Activated T-helper 1 cell treated with anti-CD3 and anti-CD28 coated beads, Interleukin-12 subunit alpha, Interleukin-12 subunit beta, Interleukin-2, Interleukin-4 antibody, amounts not matched to agents 30 ng/mL and 10 ng/mL and 1 ng/mL, durations not matched to agents 14 hours and 24 hours and 36 hours (primary cell): ENCODE data around the gene ATG7. TPM values are rescaled to one million over a fixed set of nuclear protein-coding genes. Genes with fewer than 3 reads are reported as not detected.
"Not testable (repeated sequence)": the region's sequence is repeated elsewhere in the genome, so short reads cannot be mapped to it uniquely, and the experiment has no call there.

Experiments used
- DNase-seq: peaks from one replicate; pipeline ENCODE4 v3.0.0; 2021; ENCODE audit warnings: low spot score
- H3K27ac Mint-ChIP-seq: one replicate; pipeline ENCODE4 v1.8.0; 2021; ENCODE audit warnings: mild to moderate bottlenecking, mixed read lengths
- H3K27me3 Mint-ChIP-seq: one replicate; pipeline ENCODE4 v1.8.0; 2022; ENCODE audit warnings: mild to moderate bottlenecking, moderate library complexity, mixed read lengths; ENCODE audit not compliant: insufficient read depth
- H3K36me3 Mint-ChIP-seq: one replicate; pipeline ENCODE4 v1.8.0; 2021; ENCODE audit warnings: low read depth, mixed read lengths
- H3K4me1 Mint-ChIP-seq: one replicate; pipeline ENCODE4 v1.8.0; 2021; ENCODE audit warnings: low read depth, mixed read lengths
- H3K4me3 Mint-ChIP-seq: one replicate; pipeline ENCODE4 v1.8.0; 2021; ENCODE audit warnings: mild to moderate bottlenecking, moderate library complexity, mixed read lengths
- H3K9me3 Mint-ChIP-seq: one replicate; pipeline ENCODE4 v1.8.0; 2021; ENCODE audit warnings: mixed read lengths
- intact Hi-C: fragments of 100-400 bp; cut with micrococcal nuclease; formaldehyde crosslinking; loops from one replicate; pipeline ENCODE4 v1.15.1; 2024
- total RNA-seq: library from RNA; stranded (reverse); gene quantifications from 2 replicates; pipeline ENCODE4 v1.2.3, GENCODE V29; 2022

The ATG7 gene
- total RNA-seq, 1 donor from 2014 or later: 38.6 TPM

DNA sequence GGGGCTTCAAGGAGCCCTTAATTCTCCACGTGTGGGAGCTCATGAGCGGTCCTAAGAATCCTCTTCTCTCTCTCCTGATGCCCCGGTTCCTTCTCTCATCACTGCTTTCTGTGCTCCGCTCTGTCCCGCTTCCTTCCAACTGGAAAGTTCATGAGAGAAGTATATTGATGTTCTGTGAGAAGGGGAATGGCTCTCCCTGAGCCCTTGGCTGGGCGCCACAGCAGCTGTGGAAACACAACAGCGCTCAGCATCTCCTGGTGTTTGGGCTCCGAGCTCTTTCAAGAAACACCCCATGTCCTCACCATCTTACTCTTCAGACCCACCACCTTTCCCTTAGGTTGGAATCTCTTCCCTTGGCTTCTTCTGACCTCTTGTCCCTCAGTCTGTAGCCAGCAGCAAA, 209.8 kb downstream of the ATG7 start:
- Mint-ChIP-seq H3K9me3 (no peaks in the 10 kb centered on the region), H3K4me3 (no peak overlapping the region), H3K27me3 (no peaks in the 10 kb centered on the region), H3K27ac (no peak overlapping the region), H3K4me1 (no peaks in the 10 kb centered on the region), H3K36me3 (no peaks in the 10 kb centered on the region)
- intact Hi-C loops: no loop called here
- no peak for DNase-seq

DNA sequence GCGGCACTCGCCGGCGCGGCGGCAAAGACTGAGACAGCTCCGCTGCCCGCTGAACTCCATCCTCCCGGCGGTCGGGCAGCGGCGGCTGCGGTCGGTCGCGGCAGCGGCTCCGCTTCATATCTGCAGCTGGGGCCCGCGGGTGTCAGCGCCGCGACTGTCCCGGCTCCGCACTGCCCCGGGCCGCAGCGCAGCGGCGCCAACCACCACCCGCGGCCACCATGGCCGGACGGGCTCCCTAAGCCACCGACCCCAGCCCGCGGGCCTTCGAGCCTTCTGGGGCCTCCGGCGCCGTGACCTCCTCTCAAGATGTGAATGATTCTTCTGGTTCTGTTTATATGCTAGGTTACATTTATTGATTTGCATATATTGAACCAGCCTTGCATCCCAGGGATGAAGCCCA, 216.2 kb downstream of the ATG7 start:
- H3K27ac Mint-ChIP-seq, H3K4me1 Mint-ChIP-seq, H3K9me3 Mint-ChIP-seq, H3K36me3 Mint-ChIP-seq, DNase-seq, H3K27me3 Mint-ChIP-seq, H3K4me3 Mint-ChIP-seq, intact Hi-C loops: not testable (repeated sequence)

DNA sequence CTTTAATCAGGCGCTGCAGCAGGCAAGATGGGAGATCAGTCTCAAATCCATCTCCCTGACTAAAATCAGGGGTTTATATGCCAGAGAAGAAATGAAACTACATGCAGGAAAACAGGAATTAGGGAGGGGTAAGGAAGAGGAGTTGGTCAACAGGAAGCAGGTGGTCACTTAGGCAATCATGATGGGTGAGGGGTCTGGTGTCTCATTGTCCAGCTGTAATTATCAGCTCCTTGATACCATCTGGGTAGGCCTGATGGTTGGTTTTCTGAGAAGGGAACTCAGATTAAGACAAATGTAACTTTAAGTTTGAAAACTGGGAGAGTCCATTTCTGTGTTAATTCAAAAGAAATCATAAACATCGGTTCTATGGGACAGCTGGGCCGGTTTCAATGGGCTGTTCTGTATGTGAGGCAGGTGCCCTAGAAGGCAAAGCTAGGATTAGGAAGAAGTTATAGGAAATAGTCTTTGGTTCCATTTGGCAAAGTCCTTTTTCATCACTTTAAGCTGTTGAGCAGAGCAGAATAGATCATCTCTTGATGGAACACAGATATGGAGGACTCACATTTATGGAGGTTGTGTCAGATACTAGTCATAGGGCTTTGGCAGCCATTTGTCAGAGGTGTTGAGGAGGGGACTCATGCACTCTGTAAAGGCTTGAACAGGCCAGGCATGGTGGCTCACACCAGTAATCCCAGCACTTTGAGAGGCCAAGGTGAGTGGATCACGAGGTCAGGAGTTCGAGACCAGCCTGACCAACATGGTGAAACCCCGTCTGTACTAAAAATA, 222.1 kb downstream of the ATG7 start:
- Mint-ChIP-seq H3K4me1 (peaks cover 9% of the 10 kb centered on the region), H3K36me3 (peaks cover 11% of the 10 kb centered on the region), H3K9me3 (peaks cover 12% of the 10 kb centered on the region), H3K27ac (peak overlapping the region; percentile 45), H3K27me3 (no peaks in the 10 kb centered on the region), H3K4me3 (no peak overlapping the region)
- intact Hi-C loops: no loop called here
- no peak for DNase-seq

DNA sequence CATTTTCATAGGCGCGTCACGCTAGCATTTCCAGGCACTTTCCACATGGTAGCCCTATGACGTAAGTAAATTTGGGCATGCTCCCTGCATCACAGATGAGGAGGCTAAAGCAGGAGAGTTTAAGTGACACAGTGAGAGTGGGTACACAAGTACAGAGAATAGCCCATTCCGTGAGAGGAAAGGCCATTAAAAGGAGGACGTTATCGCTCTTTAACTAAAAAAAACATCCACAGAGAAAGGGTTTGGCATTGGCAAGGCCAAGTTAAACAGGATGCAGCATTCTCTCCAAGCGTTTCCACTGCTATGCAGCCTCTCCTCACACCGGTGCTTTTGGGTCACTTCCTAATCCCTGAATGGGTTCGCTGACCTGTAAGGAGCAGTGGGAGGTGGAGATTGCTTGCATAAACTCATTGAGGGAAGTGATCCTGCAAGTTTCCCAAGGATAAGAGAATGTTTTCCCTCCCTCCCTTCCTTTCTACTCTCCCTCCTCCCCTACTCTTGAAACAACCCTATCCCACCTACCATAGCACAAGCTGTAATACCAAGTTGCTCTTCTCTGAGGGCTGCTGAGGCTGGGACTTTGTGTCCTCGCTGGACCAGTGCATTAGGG, 223.9 kb downstream of the ATG7 start:
- peaks cover 9% of the 10 kb centered on the region for H3K36me3 Mint-ChIP-seq
- H3K4me3 Mint-ChIP-seq: no peak overlapping the region
- H3K27me3 Mint-ChIP-seq: no peaks in the 10 kb centered on the region
- peaks cover 12% of the 10 kb centered on the region for H3K9me3 Mint-ChIP-seq
- no peak overlapping the region for H3K27ac Mint-ChIP-seq
- no peak for DNase-seq
- H3K4me1 Mint-ChIP-seq: peaks cover 9% of the 10 kb centered on the region
- intact Hi-C loops: no loop called here

GRCh38 chr3:11498177-11498576, 226.0 kb downstream of the ATG7 start:
- Mint-ChIP-seq H3K27ac (no peak overlapping the region), H3K9me3 (peaks cover 8% of the 10 kb centered on the region), H3K36me3 (peaks cover 5% of the 10 kb centered on the region), H3K4me3 (no peak overlapping the region), H3K27me3 (no peaks in the 10 kb centered on the region), H3K4me1 (peaks cover 9% of the 10 kb centered on the region)
- DNase-seq: no peak
- intact Hi-C loops: no loop called here

GRCh38 chr3:11498646-11499045, 226.4 kb downstream of the ATG7 start:
- no peak for DNase-seq
- peaks cover 4% of the 10 kb centered on the region for H3K36me3 Mint-ChIP-seq
- H3K4me1 Mint-ChIP-seq: peaks cover 4% of the 10 kb centered on the region
- H3K27me3 Mint-ChIP-seq: no peaks in the 10 kb centered on the region
- H3K9me3 Mint-ChIP-seq: peaks cover 5% of the 10 kb centered on the region
- H3K27ac Mint-ChIP-seq: no peak overlapping the region
- H3K4me3 Mint-ChIP-seq: no peak overlapping the region
- intact Hi-C loops: no loop called here

GRCh38 chr3:11499144-11499543, 226.9 kb downstream of the ATG7 start:
- H3K4me1 Mint-ChIP-seq: no peaks in the 10 kb centered on the region
- H3K9me3 Mint-ChIP-seq: peaks cover under 1% of the 10 kb centered on the region
- no peak overlapping the region for H3K27ac Mint-ChIP-seq
- H3K36me3 Mint-ChIP-seq: no peaks in the 10 kb centered on the region
- H3K4me3 Mint-ChIP-seq: no peak overlapping the region
- no peak for DNase-seq
- intact Hi-C loops: no loop called here
- no peaks in the 10 kb centered on the region for H3K27me3 Mint-ChIP-seq

DNA sequence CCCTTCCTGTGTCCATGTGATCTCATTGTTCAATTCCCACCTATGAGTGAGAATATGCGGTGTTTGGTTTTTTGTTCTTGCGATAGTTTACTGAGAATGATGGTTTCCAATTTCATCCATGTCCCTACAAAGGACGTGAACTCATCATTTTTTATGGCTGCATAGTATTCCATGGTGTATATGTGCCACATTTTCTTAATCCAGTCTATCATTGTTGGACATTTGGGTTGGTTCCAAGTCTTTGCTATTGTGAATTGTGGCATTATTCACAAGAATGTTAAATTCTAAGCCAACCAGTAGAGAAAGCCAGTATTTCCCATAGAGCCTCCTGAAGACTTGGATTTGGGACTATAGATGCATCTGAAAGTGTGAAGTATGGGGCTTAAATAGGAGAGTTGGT, 230.2 kb downstream of the ATG7 start:
- H3K4me3 Mint-ChIP-seq, H3K9me3 Mint-ChIP-seq, intact Hi-C loops, H3K36me3 Mint-ChIP-seq, H3K27me3 Mint-ChIP-seq, H3K4me1 Mint-ChIP-seq, H3K27ac Mint-ChIP-seq, DNase-seq: not testable (repeated sequence)

DNA sequence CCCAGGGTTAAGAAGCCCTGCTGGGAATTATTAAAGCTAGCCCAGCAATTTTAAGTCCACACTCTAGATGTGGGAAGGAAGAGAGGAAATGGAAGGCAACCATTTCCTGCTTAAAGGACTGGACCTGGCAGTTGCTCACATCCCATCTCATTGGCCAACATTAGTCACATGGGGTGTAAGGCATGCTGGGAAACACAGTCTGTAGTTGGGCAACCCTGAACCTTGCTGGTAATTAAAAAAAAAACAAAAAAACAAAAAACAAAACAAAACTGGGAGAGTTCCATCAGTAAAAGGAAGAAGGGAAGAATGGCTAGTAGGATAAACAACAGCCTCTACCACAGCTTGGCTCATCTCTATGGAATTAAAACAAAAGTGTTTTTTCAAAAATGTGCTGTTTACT, 235.5 kb downstream of the ATG7 start:
- Mint-ChIP-seq H3K36me3 (no peaks in the 10 kb centered on the region), H3K4me3 (no peak overlapping the region)

DNA sequence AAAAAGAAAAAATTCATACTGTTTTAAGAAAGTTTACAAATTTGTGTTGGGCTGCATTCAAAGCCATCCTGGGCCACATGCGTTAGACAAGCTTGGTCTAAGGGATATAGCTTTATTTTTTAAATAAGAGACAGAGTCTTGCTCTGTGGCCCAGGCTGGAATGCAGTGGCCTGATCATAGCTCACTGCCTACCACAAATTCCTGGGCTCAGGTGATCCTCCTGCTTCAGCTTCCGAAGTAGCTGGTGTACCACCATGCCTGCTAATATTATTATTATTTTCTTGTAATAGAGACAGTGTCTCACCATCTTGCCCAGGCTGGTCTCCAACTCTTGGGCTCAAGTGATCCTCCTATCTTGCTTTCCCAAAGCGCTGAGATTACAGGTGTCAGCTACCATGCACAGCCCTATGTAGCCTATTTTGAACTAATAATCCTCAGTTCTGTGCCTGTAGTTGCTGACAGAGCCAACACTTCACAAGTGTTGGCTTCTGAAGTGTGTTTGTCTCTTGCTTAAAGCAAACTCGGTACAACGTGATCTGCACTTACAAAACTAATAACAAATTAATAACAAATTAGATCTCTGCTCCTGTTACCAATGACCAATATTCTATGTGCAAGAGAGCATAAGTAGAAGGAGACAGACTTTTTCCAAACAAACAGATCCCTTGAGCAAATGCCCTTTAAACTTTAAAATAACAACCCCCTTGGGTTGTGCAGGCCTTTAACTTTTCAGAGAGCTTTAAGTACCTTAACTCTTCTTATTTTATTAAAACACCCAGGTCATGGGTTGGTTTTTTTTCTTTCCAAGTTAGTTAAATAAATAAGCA, 236.4 kb downstream of the ATG7 start:
- Mint-ChIP-seq H3K9me3 (no peaks in the 10 kb centered on the region), H3K36me3 (no peaks in the 10 kb centered on the region), H3K4me3 (no peak overlapping the region), H3K4me1 (no peaks in the 10 kb centered on the region), H3K27me3 (no peaks in the 10 kb centered on the region), H3K27ac (no peak overlapping the region)
- intact Hi-C loops: no loop called here
- DNase-seq: no peak

More for the DNA sequence above, 235.5 kb downstream of the ATG7 start:
- Mint-ChIP-seq H3K27ac (no peak overlapping the region), H3K27me3 (no peaks in the 10 kb centered on the region), H3K9me3 (no peaks in the 10 kb centered on the region), H3K4me1 (no peaks in the 10 kb centered on the region)
- intact Hi-C loops: no loop called here
- DNase-seq: no peak

GRCh38 chr3:11509173-11510000, 237.2 kb downstream of the ATG7 start:
- H3K4me1 Mint-ChIP-seq: peaks cover 7% of the 10 kb centered on the region
- no peaks in the 10 kb centered on the region for H3K9me3 Mint-ChIP-seq
- no peak overlapping the region for H3K27ac Mint-ChIP-seq
- intact Hi-C loops: no loop called here
- H3K4me3 Mint-ChIP-seq: no peak overlapping the region
- DNase-seq: no peak
- H3K27me3 Mint-ChIP-seq: no peaks in the 10 kb centered on the region
- no peaks in the 10 kb centered on the region for H3K36me3 Mint-ChIP-seq

GRCh38 chr3:11510001-11510340, 237.8 kb downstream of the ATG7 start:
- Mint-ChIP-seq H3K4me1 (peaks cover 10% of the 10 kb centered on the region), H3K36me3 (no peaks in the 10 kb centered on the region), H3K4me3 (no peak overlapping the region), H3K27me3 (no peaks in the 10 kb centered on the region), H3K27ac (no peak overlapping the region), H3K9me3 (no peaks in the 10 kb centered on the region)
- intact Hi-C loops: no loop called here
- no peak for DNase-seq
